Activated naive CD8-positive, alpha-beta T cell (primary cell): ENCODE measurements around the gene IKZF2.

Experiments used
- H3K27ac Mint-ChIP-seq: one replicate; pipeline ENCODE4 v1.8.0; 2021; ENCODE audit warnings: mixed read lengths
- H3K27me3 Mint-ChIP-seq: one replicate; pipeline ENCODE4 v1.8.0; 2021; ENCODE audit warnings: mixed read lengths
- H3K36me3 Mint-ChIP-seq: one replicate; pipeline ENCODE4 v1.8.0; 2021; ENCODE audit warnings: mixed read lengths
- H3K4me1 Mint-ChIP-seq: one replicate; pipeline ENCODE4 v1.8.0; 2021; ENCODE audit warnings: low read depth, mixed read lengths
- H3K4me3 Mint-ChIP-seq: one replicate; pipeline ENCODE4 v1.8.0; 2021; ENCODE audit warnings: mild to moderate bottlenecking, mixed read lengths
- H3K9me3 Mint-ChIP-seq: one replicate; pipeline ENCODE4 v1.8.0; 2021; ENCODE audit warnings: low read depth, mixed read lengths

IKZF2 gene

GRCh38 chr2:213137064-213137463, 14.3 kb downstream of the IKZF2 start:
- H3K36me3 Mint-ChIP-seq = no peaks in the 10 kb centered on the region
- no peaks in the 10 kb centered on the region for H3K9me3 Mint-ChIP-seq
- H3K4me1 Mint-ChIP-seq = peaks cover 8% of the 10 kb centered on the region
- peaks cover 1% of the 10 kb centered on the region for H3K27me3 Mint-ChIP-seq
- no peak overlapping the region for H3K27ac Mint-ChIP-seq
- H3K4me3 Mint-ChIP-seq = no peak overlapping the region

- H3K27ac Mint-ChIP-seq = peak overlapping the region; percentile 1
- H3K27me3 Mint-ChIP-seq = no peaks in the 10 kb centered on the region
- no peaks in the 10 kb centered on the region for H3K9me3 Mint-ChIP-seq
- no peak overlapping the region for H3K4me3 Mint-ChIP-seq
- H3K36me3 Mint-ChIP-seq = no peaks in the 10 kb centered on the region
- peaks cover 20% of the 10 kb centered on the region for H3K4me1 Mint-ChIP-seq
Observed at GRCh38 chr2:213129311-213129710, 22.1 kb downstream of the IKZF2 start.

DNA sequence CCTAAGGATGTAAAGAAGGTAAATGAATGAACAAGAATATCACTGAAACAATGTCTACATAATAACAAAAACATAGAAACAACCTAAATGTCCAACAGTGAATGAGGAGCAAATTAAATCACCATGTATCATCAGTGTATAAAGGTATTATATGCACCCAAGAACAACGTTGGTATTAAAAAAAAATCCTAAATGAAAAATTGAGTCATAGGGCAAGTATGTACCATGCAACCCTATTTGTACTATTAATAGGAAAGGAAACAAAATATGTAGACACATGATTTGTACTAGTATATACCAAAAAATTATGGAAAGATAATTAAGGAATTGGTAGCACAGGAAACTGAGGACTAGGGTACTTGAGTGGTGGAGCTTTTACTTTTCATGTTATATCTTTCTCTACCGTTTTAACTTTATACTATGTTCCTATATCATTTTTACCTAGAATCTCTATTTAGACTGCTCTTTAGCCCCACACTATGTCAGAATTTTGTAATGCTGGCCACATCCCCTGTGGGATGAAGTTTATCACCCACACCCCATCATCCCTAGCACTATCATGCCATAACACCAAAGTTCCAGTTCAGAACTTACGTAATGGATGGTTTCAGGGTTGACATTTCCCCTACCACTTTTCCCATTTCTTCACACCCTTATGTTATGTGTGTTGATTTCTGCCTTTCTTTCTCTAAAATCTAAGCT, 25.6 kb downstream of the IKZF2 start:
- H3K36me3 Mint-ChIP-seq = no peaks in the 10 kb centered on the region
- peak overlapping the region; percentile 8 for H3K27ac Mint-ChIP-seq
- H3K4me3 Mint-ChIP-seq = no peak overlapping the region
- no peaks in the 10 kb centered on the region for H3K9me3 Mint-ChIP-seq
- H3K4me1 Mint-ChIP-seq = peaks cover 31% of the 10 kb centered on the region
- H3K27me3 Mint-ChIP-seq = no peaks in the 10 kb centered on the region

DNA sequence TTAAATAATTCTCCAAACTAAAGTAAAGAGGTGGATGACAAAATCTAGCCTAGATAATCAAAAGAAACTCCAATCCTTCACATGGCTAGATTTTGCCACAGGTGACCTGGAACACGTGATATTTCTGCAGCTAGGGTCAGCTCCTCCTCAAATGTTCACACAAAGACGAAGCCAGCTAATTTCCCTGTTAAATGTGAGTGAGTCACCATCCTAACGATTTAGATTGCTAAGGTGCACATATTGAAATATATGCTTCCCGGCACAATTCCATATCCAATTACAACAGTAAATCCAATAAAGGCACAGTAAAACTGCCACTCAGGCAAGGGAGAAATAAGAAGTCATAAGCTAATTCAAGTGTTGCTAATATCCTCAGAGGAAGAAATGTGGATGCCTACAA, 28.7 kb downstream of the IKZF2 start:
- Mint-ChIP-seq H3K4me1 (peaks cover 47% of the 10 kb centered on the region), H3K4me3 (peak overlapping the region; percentile 22), H3K36me3 (no peaks in the 10 kb centered on the region), H3K27ac (peak overlapping the region; percentile 55), H3K9me3 (no peaks in the 10 kb centered on the region), H3K27me3 (no peaks in the 10 kb centered on the region)

GRCh38 chr2:213121690-213122089, 29.7 kb downstream of the IKZF2 start:
- Mint-ChIP-seq H3K4me3 (no peak overlapping the region), H3K4me1 (peaks cover 51% of the 10 kb centered on the region)

DNA sequence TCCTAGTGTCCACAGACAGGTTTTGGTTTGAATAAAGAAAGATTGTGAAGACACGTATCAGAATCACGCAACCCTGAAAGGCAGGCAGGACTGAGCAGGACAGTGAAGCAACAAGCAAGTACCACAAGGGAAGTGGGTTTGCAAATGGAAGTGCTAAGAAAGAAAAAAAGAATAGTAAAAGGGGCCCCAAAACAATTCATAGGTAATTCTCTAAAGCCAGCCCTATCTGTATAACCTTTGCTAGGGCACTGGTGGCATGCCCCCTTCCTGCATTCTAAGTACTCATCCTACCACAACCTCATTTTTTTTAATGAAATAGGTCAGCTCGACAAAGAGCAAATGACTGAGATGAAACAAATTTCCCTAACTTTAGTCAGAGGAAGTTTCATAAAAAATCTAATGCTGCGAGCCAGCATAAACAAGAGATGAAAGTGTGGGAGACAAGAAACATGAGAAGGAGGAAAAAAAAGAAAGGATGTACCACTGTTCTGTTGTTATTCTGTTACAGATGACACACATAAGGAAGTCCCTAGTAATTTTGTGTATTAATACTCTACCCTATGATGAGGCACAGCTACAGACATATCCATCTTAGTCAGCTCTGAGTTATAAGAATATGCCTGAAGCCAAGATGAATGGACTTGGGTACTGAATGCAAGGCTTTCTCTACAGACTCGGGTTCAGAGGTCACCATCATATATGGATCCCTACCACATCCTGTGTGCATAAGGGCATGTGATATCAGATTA, 32.2 kb downstream of the IKZF2 start:
- Mint-ChIP-seq H3K4me3 (peak overlapping the region; percentile 69), H3K27ac (peak overlapping the region; percentile 96), H3K27me3 (no peaks in the 10 kb centered on the region), H3K36me3 (no peaks in the 10 kb centered on the region), H3K9me3 (no peaks in the 10 kb centered on the region), H3K4me1 (peaks cover 44% of the 10 kb centered on the region)

More at GRCh38 chr2:213121690-213122089, 29.7 kb downstream of the IKZF2 start:
- peak overlapping the region; percentile 51 for H3K27ac Mint-ChIP-seq
- H3K9me3 Mint-ChIP-seq = no peaks in the 10 kb centered on the region
- H3K36me3 Mint-ChIP-seq = no peaks in the 10 kb centered on the region
- no peaks in the 10 kb centered on the region for H3K27me3 Mint-ChIP-seq

DNA sequence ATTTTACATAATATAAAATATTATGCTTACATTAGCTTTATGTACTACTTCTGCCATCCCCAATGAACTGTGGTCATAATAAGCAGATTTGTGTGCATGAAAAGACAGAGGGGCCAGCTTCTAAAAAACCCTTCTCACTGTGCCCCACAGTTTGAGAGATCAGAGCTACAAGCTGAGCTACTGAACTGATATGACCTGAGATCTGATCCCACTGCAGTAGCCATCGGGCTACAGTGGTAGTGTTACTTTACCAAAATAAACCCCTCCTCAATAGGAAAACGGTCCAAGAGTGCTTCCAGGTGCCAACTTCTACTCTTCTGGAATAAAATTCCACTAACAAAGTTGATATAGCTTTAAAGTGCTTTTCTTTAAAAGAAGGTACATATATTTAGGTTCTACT, 43.1 kb downstream of the IKZF2 start:
- Mint-ChIP-seq H3K4me3 (no peak overlapping the region), H3K27me3 (no peaks in the 10 kb centered on the region), H3K27ac (peak overlapping the region; percentile 77), H3K4me1 (peaks cover 23% of the 10 kb centered on the region), H3K36me3 (no peaks in the 10 kb centered on the region), H3K9me3 (no peaks in the 10 kb centered on the region)

- H3K4me3 Mint-ChIP-seq = peak overlapping the region; percentile 33
- H3K36me3 Mint-ChIP-seq = no peaks in the 10 kb centered on the region
- H3K27me3 Mint-ChIP-seq = no peaks in the 10 kb centered on the region
- peaks cover 25% of the 10 kb centered on the region for H3K4me1 Mint-ChIP-seq
- peak overlapping the region; percentile 56 for H3K27ac Mint-ChIP-seq
- H3K9me3 Mint-ChIP-seq = no peaks in the 10 kb centered on the region
Observed at GRCh38 chr2:213107728-213108127, 43.7 kb downstream of the IKZF2 start.

GRCh38 chr2:213105212-213105611, 46.2 kb downstream of the IKZF2 start:
- Mint-ChIP-seq H3K36me3 (no peaks in the 10 kb centered on the region), H3K9me3 (no peaks in the 10 kb centered on the region), H3K27ac (peak overlapping the region; percentile 58), H3K4me1 (peaks cover 38% of the 10 kb centered on the region), H3K4me3 (no peak overlapping the region), H3K27me3 (peaks cover 2% of the 10 kb centered on the region)

DNA sequence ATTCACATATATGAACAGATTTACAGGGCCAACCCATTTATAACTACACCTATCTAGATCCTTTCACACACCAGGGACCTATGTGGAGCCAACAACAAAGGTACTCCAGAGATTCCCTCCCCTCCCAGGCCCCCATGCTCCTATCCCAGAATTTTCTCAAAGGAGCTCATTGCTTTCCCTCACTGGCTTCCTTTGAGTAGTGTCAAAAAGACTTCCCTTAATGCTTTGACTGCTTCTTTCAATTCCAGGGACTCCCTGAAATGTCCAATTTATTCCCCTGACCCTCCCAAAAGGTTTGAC, 46.6 kb downstream of the IKZF2 start:
- Mint-ChIP-seq H3K9me3 (no peaks in the 10 kb centered on the region), H3K27ac (peak overlapping the region; percentile 58), H3K4me1 (peaks cover 41% of the 10 kb centered on the region), H3K27me3 (peaks cover 2% of the 10 kb centered on the region), H3K4me3 (peak overlapping the region; percentile 71), H3K36me3 (no peaks in the 10 kb centered on the region)

GRCh38 chr2:213104092-213104902, 47.1 kb downstream of the IKZF2 start:
- Mint-ChIP-seq H3K27me3 (peaks cover 2% of the 10 kb centered on the region), H3K9me3 (no peaks in the 10 kb centered on the region), H3K27ac (peak overlapping the region; percentile 58), H3K36me3 (no peaks in the 10 kb centered on the region), H3K4me1 (peaks cover 47% of the 10 kb centered on the region), H3K4me3 (peak overlapping the region; percentile 71)

DNA sequence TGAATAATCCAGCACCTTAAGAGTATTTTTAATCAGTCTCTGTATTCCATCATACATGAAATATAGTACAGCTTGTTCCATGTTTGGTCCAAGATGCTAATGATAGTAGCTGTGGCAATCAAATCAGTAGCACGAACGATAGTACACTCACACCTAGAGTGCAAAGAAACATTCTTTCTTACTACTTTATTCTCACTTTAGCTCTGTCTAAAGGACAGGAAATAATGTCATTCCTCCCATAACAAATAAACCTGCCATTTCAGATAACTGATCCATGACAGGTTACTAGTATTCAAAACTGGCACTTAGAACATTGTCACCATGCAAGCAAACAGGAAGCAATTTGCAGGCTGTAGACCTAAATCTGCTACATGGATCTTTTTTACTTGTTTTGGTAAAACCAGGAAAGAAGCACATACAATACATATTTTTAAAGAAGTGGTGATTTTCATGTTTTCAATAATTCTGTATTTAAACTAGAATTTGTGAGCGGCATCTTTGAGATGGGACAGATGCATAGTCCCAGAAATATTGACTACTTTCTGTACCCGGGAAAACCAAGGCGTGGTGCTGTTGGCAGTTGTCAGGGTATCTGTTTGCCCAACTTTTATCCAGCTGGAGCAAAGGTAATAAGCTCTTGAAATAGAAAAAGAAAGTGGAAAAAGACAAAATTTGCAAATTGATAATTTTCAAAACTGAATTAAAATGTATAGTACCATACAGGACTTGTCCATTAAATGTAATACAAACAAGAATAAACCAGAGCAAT, 49.5 kb downstream of the IKZF2 start:
- Mint-ChIP-seq H3K27ac (peak overlapping the region; percentile 64), H3K4me3 (peak overlapping the region; percentile 61), H3K4me1 (peaks cover 42% of the 10 kb centered on the region), H3K27me3 (peaks cover 2% of the 10 kb centered on the region), H3K36me3 (no peaks in the 10 kb centered on the region), H3K9me3 (no peaks in the 10 kb centered on the region)

- Mint-ChIP-seq H3K27ac (no peak overlapping the region), H3K9me3 (no peaks in the 10 kb centered on the region), H3K36me3 (no peaks in the 10 kb centered on the region), H3K4me1 (peaks cover 40% of the 10 kb centered on the region), H3K27me3 (peaks cover 2% of the 10 kb centered on the region), H3K4me3 (no peak overlapping the region)
Observed at GRCh38 chr2:213101109-213101508, 50.3 kb downstream of the IKZF2 start.

DNA sequence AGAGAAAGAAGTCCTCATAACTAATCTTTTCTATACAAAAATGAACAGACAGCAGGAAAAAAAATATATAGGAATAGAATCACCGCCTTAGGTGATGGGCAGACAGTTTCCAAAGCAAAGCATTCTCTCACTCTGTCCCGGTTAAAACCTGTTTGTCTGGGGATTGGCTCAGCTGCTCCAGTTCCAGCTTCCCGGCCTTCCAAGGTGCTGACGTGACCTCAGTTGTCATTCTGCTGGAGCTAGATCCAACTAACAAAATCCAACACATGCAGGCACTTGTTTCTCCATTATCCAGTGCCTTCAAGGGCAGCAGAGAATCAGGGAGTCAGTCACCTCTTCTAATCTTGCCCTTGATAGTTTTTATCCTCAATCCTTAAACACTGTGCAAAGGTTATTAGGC, 52.8 kb downstream of the IKZF2 start:
- Mint-ChIP-seq H3K9me3 (no peaks in the 10 kb centered on the region), H3K27ac (no peak overlapping the region), H3K4me3 (no peak overlapping the region), H3K4me1 (peaks cover 31% of the 10 kb centered on the region), H3K27me3 (peaks cover 2% of the 10 kb centered on the region), H3K36me3 (no peaks in the 10 kb centered on the region)
